CD14-positive monocyte (primary cell): Measurements from ENCODE around the gene DCUN1D3. TPM values are rescaled to one million over a fixed set of nuclear protein-coding genes. Genes with fewer than 3 reads are reported as not detected.
A peak's percentile ranks its signal among the peaks of the same experiment; 100 is the strongest.

Experiments used
- DNase-seq, 3 donors: peaks; one replicate each; pipeline ENCODE4 v3.0.0-alpha.2; 2011 to 2022
- H2AFZ ChIP-seq: 2 replicates; pipeline ENCODE4 v1.6.0; 2012; ENCODE audit warnings: mild to moderate bottlenecking, low read depth, low read length, inconsistent platforms; ENCODE audit not compliant: insufficient read depth, poor library complexity, severe bottlenecking
- H3K27ac ChIP-seq, 2 donors: 1 replicate in 1 of 2; 2 replicates in 1 of 2; pipeline ENCODE4 v1.5.1; 2012 to 2013; ENCODE audit warnings: low read length in 2 of 2, control low read depth in 1 of 2, inconsistent platforms in 1 of 2, low read depth in 1 of 2, mild to moderate bottlenecking in 1 of 2
- H3K27me3 ChIP-seq, 2 donors: one replicate each; pipeline versions ENCODE4 v1.6.0 to v1.6.1; 2011 to 2013; ENCODE audit warnings: low read length in 2 of 2; ENCODE audit not compliant: control insufficient read depth in 2 of 2, insufficient read depth in 2 of 2
- H3K36me3 ChIP-seq, 2 donors: replicated peaks in 1 of 2; 1 replicate in 1 of 2; 2 replicates in 1 of 2; pipeline versions ENCODE4 v1.5.1 to v1.6.1; 2012 to 2013; ENCODE audit warnings: low read length in 2 of 2, control low read depth in 1 of 2, inconsistent platforms in 1 of 2, mild to moderate bottlenecking in 1 of 2; ENCODE audit not compliant: insufficient read depth in 2 of 2, control insufficient read depth in 1 of 2
- H3K4me1 ChIP-seq, 2 donors: 1 replicate in 1 of 2; 2 replicates in 1 of 2; pipeline versions ENCODE4 v1.5.1 to v1.6.1; 2012 to 2013; ENCODE audit warnings: low read length in 2 of 2, control low read depth in 1 of 2, inconsistent platforms in 1 of 2, mild to moderate bottlenecking in 1 of 2, moderate library complexity in 1 of 2; ENCODE audit not compliant: insufficient read depth in 2 of 2, control insufficient read depth in 1 of 2
- H3K4me2 ChIP-seq: replicated peaks from 2 replicates; pipeline ENCODE3; 2012; ENCODE audit warnings: low read length, moderate library complexity, mild to moderate bottlenecking; ENCODE audit not compliant: poor library complexity, severe bottlenecking; ENCODE audit errors: extremely low read depth
- H3K4me3 ChIP-seq, 3 experiments: fragments of 200-600 bp in 1 of 3; sonication (generic) in 1 of 3; replicated peaks in 1 of 3; 1 replicate in 2 of 3; 2 replicates in 1 of 3; pipeline ENCODE4 v1.5.1; 2011 to 2013; ENCODE audit warnings: low read length in 3 of 3, mild to moderate bottlenecking in 3 of 3, control low read depth in 2 of 3, low read depth in 2 of 3, inconsistent platforms in 1 of 3, moderate library complexity in 1 of 3
- H3K79me2 ChIP-seq: 2 replicates; pipeline ENCODE4 v1.6.0; 2012; ENCODE audit warnings: mild to moderate bottlenecking, control low read depth, inconsistent platforms, low read length, moderate library complexity; ENCODE audit not compliant: insufficient read depth
- H3K9ac ChIP-seq: 2 replicates; pipeline ENCODE4 v1.6.0; 2017; ENCODE audit warnings: low read length, mild to moderate bottlenecking; ENCODE audit not compliant: insufficient read depth, poor library complexity, severe bottlenecking
- H3K9me3 ChIP-seq, 2 donors: replicated peaks in 1 of 2; 1 replicate in 1 of 2; 2 replicates in 1 of 2; pipeline versions ENCODE4 v1.5.1 to v1.6.1; 2012 to 2013; ENCODE audit warnings: low read length in 2 of 2, control low read depth in 1 of 2; ENCODE audit not compliant: control insufficient read depth in 1 of 2, insufficient read depth in 1 of 2
- H4K20me1 ChIP-seq: 2 replicates; pipeline ENCODE4 v1.6.0; 2012; ENCODE audit warnings: mild to moderate bottlenecking, low read length, control low read depth, moderate library complexity; ENCODE audit not compliant: insufficient read depth
- H3K27ac Mint-ChIP-seq, 7 donors: one replicate each; pipeline ENCODE4 v1.8.0; 2020; ENCODE audit warnings: mild to moderate bottlenecking in 7 of 7, mixed read lengths in 7 of 7, moderate library complexity in 6 of 7, inconsistent platforms in 2 of 7
- H3K27me3 Mint-ChIP-seq, 3 donors: one replicate each; pipeline ENCODE4 v1.8.0; 2021 to 2022; ENCODE audit warnings: low read depth in 3 of 3, mild to moderate bottlenecking in 3 of 3, mixed read lengths in 3 of 3, moderate library complexity in 3 of 3, inconsistent platforms in 1 of 3
- H3K36me3 Mint-ChIP-seq, 2 donors: one replicate each; pipeline ENCODE4 v1.8.0; 2020; ENCODE audit warnings: mixed read lengths in 2 of 2, inconsistent platforms in 1 of 2, mild to moderate bottlenecking in 1 of 2
- H3K4me1 Mint-ChIP-seq: one replicate; pipeline ENCODE4 v1.8.0; 2020; ENCODE audit warnings: mild to moderate bottlenecking, mixed read lengths
- H3K4me3 Mint-ChIP-seq, 2 donors: one replicate each; pipeline ENCODE4 v1.8.0; 2020; ENCODE audit warnings: mild to moderate bottlenecking in 2 of 2, mixed read lengths in 2 of 2, moderate library complexity in 1 of 2
- H3K9me3 Mint-ChIP-seq, 7 donors: one replicate each; pipeline ENCODE4 v1.8.0; 2020 to 2022; ENCODE audit warnings: mixed read lengths in 7 of 7, mild to moderate bottlenecking in 6 of 7, moderate library complexity in 6 of 7, inconsistent platforms in 2 of 7
- CTCF ChIP-seq: fragments of 200-600 bp; IDR thresholded peaks from one replicate; pipeline ENCODE4 v1.8.0; 2022; ENCODE audit warnings: antibody characterized with exemption, mild to moderate bottlenecking
- WGBS: methylation state at CpG from one replicate; pipeline ENCODE4 v1.1.5; 2013; ENCODE audit warnings: missing lambda C conversion rate; ENCODE audit not compliant: insufficient coverage; 5-methylcytosine and 5-hydroxymethylcytosine counted together
- intact Hi-C, 2 donors: fragments of 100-400 bp; cut with micrococcal nuclease; formaldehyde crosslinking; loops; one replicate each; pipeline versions ENCODE4 v1.15.0 to v1.15.1; 2023
- polyA plus RNA-seq, 3 donors: library from polyadenylated mRNA; depleted of rRNA in 1 of 3; unstranded in 2 of 3; stranded (reverse) in 1 of 3; fragments of 300-500 nt in 2 of 3; fragments of >200 nt in 1 of 3; fragmentation: Illumina TruSeq in 2 of 3; gene quantifications; 1 replicate in 2 of 3; 2 replicates in 1 of 3; pipeline ENCODE4 v1.2.3, GENCODE V29; 2012 to 2021

DCUN1D3 gene
- polyA plus RNA-seq, 3 donors: 1.0 to 3.4 (median 1.3) TPM

GRCh38 chr16:20879175-20880040 is 20.8 kb downstream of the DCUN1D3 start:
- intact Hi-C loops: no loop called here
- Histone ChIP-seq H3K9me3 (no peaks in the 10 kb centered on the region), H3K9ac (no peak overlapping the region), H2AFZ (no peak overlapping the region), H3K27me3 (no peaks in the 10 kb centered on the region), H3K4me3 (no peak overlapping the region), H3K4me1 (peaks cover 16 to 25% of the 10 kb centered on the region in 2 donors), H3K4me2 (no peak overlapping the region), H4K20me1 (peaks cover 42% of the 10 kb centered on the region), H3K79me2 (peaks cover 37% of the 10 kb centered on the region), H3K27ac (peak overlapping the region in 1 of 2 donors; percentile 13), H3K36me3 (no peaks in the 10 kb centered on the region)
- WGBS: 65% methylated on average over 5 of the region's 7 CpGs
- no peaks in the 10 kb centered on the region for H3K27me3 Mint-ChIP-seq
- H3K27ac Mint-ChIP-seq: peak overlapping the region in 1 of 7 donors; percentile 11
- peaks cover 45% of the 10 kb centered on the region for H3K4me1 Mint-ChIP-seq
- peaks cover 19 to 25% of the 10 kb centered on the region in 2 donors for H3K36me3 Mint-ChIP-seq
- H3K9me3 Mint-ChIP-seq: no peaks in the 10 kb centered on the region
- DNase-seq: peak in 1 of 3 donors; percentile 51
- TF ChIP-seq CTCF: no peak
- H3K4me3 Mint-ChIP-seq: no peak overlapping the region

- Mint-ChIP-seq H3K9me3 (no peaks in the 10 kb centered on the region), H3K4me1 (peaks cover 42% of the 10 kb centered on the region), H3K36me3 (peaks cover 14 to 21% of the 10 kb centered on the region in 2 donors), H3K27me3 (no peaks in the 10 kb centered on the region), H3K4me3 (no peak overlapping the region), H3K27ac (peak overlapping the region in 4 of 7 donors; percentile 12 to 60 (median 38))
- peaks cover 42% of the 10 kb centered on the region for H4K20me1 ChIP-seq
- no peak overlapping the region for H3K4me3 ChIP-seq
- no peak overlapping the region for H2AFZ ChIP-seq
- H3K4me2 ChIP-seq: no peak overlapping the region
- peaks cover 43% of the 10 kb centered on the region for H3K79me2 ChIP-seq
- no peak overlapping the region for H3K9ac ChIP-seq
- intact Hi-C loops: no loop called here
- no peaks in the 10 kb centered on the region for H3K9me3 ChIP-seq
- WGBS: 86% methylated on average over 3 of the region's 5 CpGs
- TF ChIP-seq CTCF: no peak
- no peak for DNase-seq
- H3K27me3 ChIP-seq: no peaks in the 10 kb centered on the region
- peak overlapping the region in 1 of 2 donors; percentile 13 for H3K27ac ChIP-seq
- no peaks in the 10 kb centered on the region for H3K36me3 ChIP-seq
- peaks cover 16 to 22% of the 10 kb centered on the region in 2 donors for H3K4me1 ChIP-seq
Measured at GRCh38 chr16:20878682-20879147, 21.4 kb downstream of the DCUN1D3 start.
